ENCODE data around the gene FBXL17.

GRCh38 chr5:107945061-107945460 is 436.8 kb downstream of the FBXL17 start:
- no peak for TF ChIP-seq CTCF (conservative IDR thresholded peaks at IDR 0.05; ENCODE audit: low read depth, low read length)
- TF ChIP-seq EZH2 (IDR thresholded peaks at IDR 0.05; ENCODE audit: low read length, unreplicated experiment), result no peak
